Smooth muscle cell (in vitro differentiated cells): Measurements from ENCODE around the gene KIF13A. TPM values are rescaled to one million over a fixed set of nuclear protein-coding genes. Genes with fewer than 3 reads are reported as not detected.

Experiments
- DNase-seq: peaks from one replicate; lab custom pipeline; 2025; ENCODE audit not compliant: unreplicated experiment; lab: John Stamatoyannopoulos, UW
- H2AFZ ChIP-seq: fragments of 200-600 bp; sonication (generic); 2 replicates; pipeline ENCODE4 v1.6.0; 2016; ENCODE audit warnings: antibody characterized with exemption, low read depth, mild to moderate bottlenecking
- H3F3A ChIP-seq: fragments of 200-600 bp; sonication (generic); 2 replicates; pipeline ENCODE4 v1.6.0; 2017; ENCODE audit warnings: antibody characterized with exemption, low read depth
- H3K27ac ChIP-seq: fragments of 200-600 bp; sonication (generic); 2 replicates; pipeline ENCODE4 v1.5.1; 2016; ENCODE audit warnings: low read depth, mild to moderate bottlenecking
- H3K27me3 ChIP-seq: fragments of 200-600 bp; sonication (generic); 2 replicates; pipeline ENCODE4 v1.6.1; 2016; ENCODE audit warnings: low read depth, mild to moderate bottlenecking
- H3K36me3 ChIP-seq: fragments of 200-600 bp; sonication (generic); 2 replicates; pipeline ENCODE4 v1.5.1; 2016; ENCODE audit warnings: low read depth
- H3K4me1 ChIP-seq: fragments of 200-600 bp; sonication (generic); 2 replicates; pipeline ENCODE4 v1.5.1; 2016; ENCODE audit warnings: low read depth
- H3K4me2 ChIP-seq: fragments of 200-600 bp; sonication (generic); 2 replicates; pipeline ENCODE4 v1.6.0; 2016; ENCODE audit warnings: mild to moderate bottlenecking
- H3K4me3 ChIP-seq: fragments of 200-600 bp; sonication (generic); 2 replicates; pipeline ENCODE4 v1.5.1; 2016; ENCODE audit warnings: mild to moderate bottlenecking
- H3K79me2 ChIP-seq: fragments of 200-600 bp; sonication (generic); 2 replicates; pipeline ENCODE4 v1.6.0; 2016; ENCODE audit warnings: low read depth, mild to moderate bottlenecking
- H3K9ac ChIP-seq: fragments of 200-600 bp; sonication (generic); 2 replicates; pipeline ENCODE4 v1.6.0; 2016; ENCODE audit warnings: low read depth
- H3K9me3 ChIP-seq: fragments of 200-600 bp; sonication (generic); replicated peaks from 2 replicates; pipeline ENCODE4 v1.5.1; 2016; ENCODE audit warnings: low read depth
- H4K20me1 ChIP-seq: fragments of 200-600 bp; sonication (generic); 2 replicates; pipeline ENCODE4 v1.6.0; 2016; ENCODE audit warnings: low read depth
- WGBS: methylation state at CpG from one replicate; pipeline ENCODE4 v1.1.7; 2016; ENCODE audit warnings: low lambda C conversion rate; 5-methylcytosine and 5-hydroxymethylcytosine counted together
- polyA plus RNA-seq: library from polyadenylated mRNA; unstranded; fragments of >200 nt; fragmentation: Nextera tagmentation; extraction: Ambion mirVana; gene quantifications from 2 replicates; pipeline ENCODE4 v1.2.1, GENCODE V29; 2016
- total RNA-seq: library from RNA; depleted of rRNA; stranded (reverse); fragments of >200 nt; gene quantifications from 2 replicates; pipeline ENCODE4 v1.2.3, GENCODE V29; 2014
- TF ChIP-seq, protein P1 (sequence below): fragments of 200-600 bp; sonication (generic); IDR thresholded peaks from 2 replicates; pipeline ENCODE4 v1.5.1; 2017; ENCODE audit warnings: borderline replicate concordance, mild to moderate bottlenecking, antibody characterized with exemption; ENCODE audit not compliant: insufficient read depth, poor library complexity, severe bottlenecking

The KIF13A gene
- total and polyA plus RNA-seq, 2 experiments from 2014 or later, result 10.4 to 28.4 TPM

DNA sequence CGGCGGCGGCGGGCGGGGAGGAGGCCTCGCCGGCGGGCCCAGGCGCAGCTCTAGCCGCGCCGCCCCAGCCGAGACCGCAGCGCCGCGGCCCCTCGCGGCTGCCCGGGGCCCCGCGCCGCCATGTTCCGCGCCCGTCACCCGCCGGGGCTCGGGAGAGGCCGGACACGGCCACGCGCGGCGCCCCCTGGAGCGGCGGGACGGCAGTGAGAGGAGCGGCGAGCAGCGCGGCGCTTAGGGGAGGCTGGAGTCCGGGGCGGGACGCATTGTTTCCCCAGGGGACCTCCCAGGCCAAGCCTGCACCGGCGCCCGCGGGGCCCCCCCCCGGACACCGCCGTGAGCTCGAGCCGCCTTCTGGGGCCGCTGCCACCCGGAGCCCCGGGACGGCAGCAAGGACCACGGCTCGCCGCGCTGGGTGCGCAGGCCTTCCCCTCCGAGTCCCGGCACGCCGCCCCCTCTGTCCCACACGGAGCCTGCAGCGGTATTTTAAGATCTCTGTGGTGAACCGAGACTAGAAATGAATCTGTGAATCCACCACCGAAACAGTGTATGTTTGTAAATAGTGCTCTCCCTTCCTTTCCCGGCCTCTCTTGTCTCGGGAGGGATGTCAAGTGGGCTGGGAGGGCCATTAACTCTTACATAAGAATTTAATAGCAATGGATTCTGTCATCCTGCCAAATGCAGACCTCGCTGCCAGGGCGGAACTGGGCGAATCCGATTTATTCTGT is 424 bp upstream of the KIF13A start:
- Histone ChIP-seq H3K27ac (peak overlapping the region; percentile 75), H3K27me3 (no peaks in the 10 kb centered on the region), H3K4me2 (peak overlapping the region; percentile 93), H4K20me1 (peaks cover 30% of the 10 kb centered on the region), H3K9ac (peak overlapping the region; percentile 74), H3F3A (peaks cover 11% of the 10 kb centered on the region), H3K4me3 (peak overlapping the region; percentile 81), H3K9me3 (no peaks in the 10 kb centered on the region), H3K4me1 (peaks cover 15% of the 10 kb centered on the region), H3K36me3 (no peaks in the 10 kb centered on the region), H3K79me2 (peaks cover 34% of the 10 kb centered on the region), H2AFZ (peak overlapping the region; percentile 81)
- TF ChIP-seq, protein P1, sequence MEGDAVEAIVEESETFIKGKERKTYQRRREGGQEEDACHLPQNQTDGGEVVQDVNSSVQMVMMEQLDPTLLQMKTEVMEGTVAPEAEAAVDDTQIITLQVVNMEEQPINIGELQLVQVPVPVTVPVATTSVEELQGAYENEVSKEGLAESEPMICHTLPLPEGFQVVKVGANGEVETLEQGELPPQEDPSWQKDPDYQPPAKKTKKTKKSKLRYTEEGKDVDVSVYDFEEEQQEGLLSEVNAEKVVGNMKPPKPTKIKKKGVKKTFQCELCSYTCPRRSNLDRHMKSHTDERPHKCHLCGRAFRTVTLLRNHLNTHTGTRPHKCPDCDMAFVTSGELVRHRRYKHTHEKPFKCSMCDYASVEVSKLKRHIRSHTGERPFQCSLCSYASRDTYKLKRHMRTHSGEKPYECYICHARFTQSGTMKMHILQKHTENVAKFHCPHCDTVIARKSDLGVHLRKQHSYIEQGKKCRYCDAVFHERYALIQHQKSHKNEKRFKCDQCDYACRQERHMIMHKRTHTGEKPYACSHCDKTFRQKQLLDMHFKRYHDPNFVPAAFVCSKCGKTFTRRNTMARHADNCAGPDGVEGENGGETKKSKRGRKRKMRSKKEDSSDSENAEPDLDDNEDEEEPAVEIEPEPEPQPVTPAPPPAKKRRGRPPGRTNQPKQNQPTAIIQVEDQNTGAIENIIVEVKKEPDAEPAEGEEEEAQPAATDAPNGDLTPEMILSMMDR, result peak; percentile 9
- 2% methylated on average over 53 of the region's 78 CpGs for WGBS
- peak; percentile 24 for DNase-seq

DNA sequence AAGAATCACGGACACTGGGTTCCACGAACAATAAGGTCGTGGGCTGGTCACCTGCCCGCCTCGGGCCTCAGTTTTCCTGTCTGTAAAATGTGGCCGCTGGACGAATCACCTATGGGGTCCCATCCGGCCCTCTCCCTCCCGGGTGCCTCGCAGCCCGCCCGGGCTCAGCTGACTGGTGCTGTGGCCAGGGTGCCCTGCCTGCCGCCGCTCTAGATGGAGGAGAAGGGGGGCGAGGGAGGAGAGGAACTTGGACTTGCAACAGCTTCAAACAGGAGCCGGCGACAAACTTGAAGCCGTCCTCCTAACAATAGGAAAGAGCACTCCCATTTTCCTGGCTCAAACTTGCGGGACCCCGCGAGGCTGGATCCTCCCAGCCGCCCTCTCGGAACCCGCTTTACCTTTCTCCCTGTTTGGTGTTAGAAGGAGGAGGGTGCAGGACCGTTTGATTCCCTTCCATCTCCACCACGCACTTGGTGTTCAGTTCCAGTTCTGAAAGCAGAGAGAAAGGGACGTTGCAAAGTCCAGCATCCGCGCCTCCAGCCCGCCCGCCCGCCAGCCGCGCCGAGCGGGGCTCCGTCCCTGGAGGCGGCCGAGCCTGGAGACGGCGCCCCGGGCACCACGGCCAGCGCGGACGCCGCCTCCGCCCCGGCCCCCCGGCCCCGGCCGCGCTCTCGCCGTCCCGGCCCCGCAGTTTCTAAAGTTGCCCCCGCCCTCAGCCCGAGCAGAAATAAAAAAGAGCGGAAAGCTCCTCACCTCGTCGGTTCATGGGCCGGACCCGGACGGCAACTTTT is 584 bp downstream of the KIF13A start:
- no peaks in the 10 kb centered on the region for H3K27me3 ChIP-seq
- peaks cover 30% of the 10 kb centered on the region for H4K20me1 ChIP-seq
- no peaks in the 10 kb centered on the region for H3K36me3 ChIP-seq
- peaks cover 7% of the 10 kb centered on the region for H3F3A ChIP-seq
- H3K4me2 ChIP-seq, result peak overlapping the region; percentile 93
- H3K9ac ChIP-seq, result peak overlapping the region; percentile 43
- H3K4me3 ChIP-seq, result peak overlapping the region; percentile 82
- H3K79me2 ChIP-seq, result peaks cover 36% of the 10 kb centered on the region
- H2AFZ ChIP-seq, result peak overlapping the region; percentile 91
- DNase-seq, result peak; percentile 30
- peak overlapping the region; percentile 60 for H3K27ac ChIP-seq
- 2% methylated on average over 47 of the region's 65 CpGs for WGBS
- no peaks in the 10 kb centered on the region for H3K9me3 ChIP-seq
- peaks cover 15% of the 10 kb centered on the region for H3K4me1 ChIP-seq
- TF ChIP-seq, protein P1, result no peak

DNA sequence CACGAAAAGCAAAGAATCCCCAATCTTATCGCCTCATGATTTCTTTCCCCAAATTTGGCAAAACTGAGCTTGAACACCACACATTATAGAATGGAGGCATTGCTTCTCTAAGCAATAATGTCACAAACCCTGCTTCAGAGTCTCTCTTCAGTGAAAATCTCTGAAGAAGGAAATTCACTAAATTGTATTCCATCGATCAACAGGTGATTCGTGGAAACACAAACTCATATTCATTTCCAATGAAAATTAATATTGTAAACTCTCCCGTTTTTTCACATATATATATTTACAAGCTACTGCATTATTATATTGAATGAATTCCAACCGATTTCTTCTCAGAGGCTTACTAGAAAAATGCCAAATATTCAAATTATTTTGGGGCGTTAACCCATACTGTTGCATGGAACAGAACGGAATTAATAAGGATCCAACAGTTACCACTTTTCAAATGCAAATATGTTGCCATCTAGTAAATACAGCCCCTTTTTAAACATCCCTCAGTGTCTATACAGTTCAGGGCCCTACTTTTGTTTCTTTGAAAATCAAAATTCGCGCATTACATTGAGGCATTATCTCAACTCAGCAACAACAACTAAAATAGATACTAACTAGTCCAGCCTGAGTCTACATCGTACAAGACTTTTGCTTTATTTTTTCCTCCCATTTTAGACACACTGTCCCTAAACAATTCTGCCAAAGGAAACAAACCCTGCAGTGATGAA is 1.3 kb downstream of the KIF13A start:
- WGBS, result 44% methylated on average over 11 of the region's 11 CpGs
- Histone ChIP-seq H3K36me3 (no peaks in the 10 kb centered on the region), H3K9ac (peak overlapping the region; percentile 43), H4K20me1 (peaks cover 36% of the 10 kb centered on the region), H3K27me3 (no peaks in the 10 kb centered on the region), H3K4me1 (peaks cover 15% of the 10 kb centered on the region), H3F3A (peaks cover 7% of the 10 kb centered on the region), H3K79me2 (peaks cover 42% of the 10 kb centered on the region), H3K27ac (peak overlapping the region; percentile 60), H3K4me2 (peak overlapping the region; percentile 93), H2AFZ (peak overlapping the region; percentile 91), H3K4me3 (peak overlapping the region; percentile 82), H3K9me3 (no peaks in the 10 kb centered on the region)
- TF ChIP-seq, protein P1, result no peak
- DNase-seq, result no peak
